IPS-15b (cell line): ENCODE data around the gene SEC61A1.

Experiments used
- H3K27me3 ChIP-seq: one replicate; pipeline ENCODE4 v1.6.1; 2013; ENCODE audit warnings: low read length; ENCODE audit not compliant: control insufficient read depth, insufficient read depth
- H3K36me3 ChIP-seq: one replicate; pipeline ENCODE4 v1.6.1; 2013; ENCODE audit warnings: low read length; ENCODE audit not compliant: control insufficient read depth, insufficient read depth
- H3K4me1 ChIP-seq: one replicate; pipeline ENCODE4 v1.6.1; 2013; ENCODE audit warnings: mild to moderate bottlenecking, low read length; ENCODE audit not compliant: control insufficient read depth, insufficient read depth
- H3K4me3 ChIP-seq: one replicate; pipeline ENCODE4 v1.5.1; 2013; ENCODE audit warnings: low read depth, low read length
- H3K9ac ChIP-seq: one replicate; pipeline ENCODE4 v1.6.1; 2013; ENCODE audit warnings: low read depth, mild to moderate bottlenecking, low read length
- H3K9me3 ChIP-seq: one replicate; pipeline ENCODE4 v1.6.1; 2013; ENCODE audit warnings: mild to moderate bottlenecking, low read length; ENCODE audit not compliant: control insufficient read depth, insufficient read depth

SEC61A1 gene

GRCh38 chr3:128081226-128081625 is 29.0 kb downstream of the SEC61A1 start:
- Histone ChIP-seq H3K36me3 (peaks cover 38% of the 10 kb centered on the region), H3K4me3 (no peak overlapping the region), H3K9ac (no peak overlapping the region), H3K9me3 (no peaks in the 10 kb centered on the region), H3K4me1 (no peaks in the 10 kb centered on the region), H3K27me3 (peaks cover 2% of the 10 kb centered on the region)

DNA sequence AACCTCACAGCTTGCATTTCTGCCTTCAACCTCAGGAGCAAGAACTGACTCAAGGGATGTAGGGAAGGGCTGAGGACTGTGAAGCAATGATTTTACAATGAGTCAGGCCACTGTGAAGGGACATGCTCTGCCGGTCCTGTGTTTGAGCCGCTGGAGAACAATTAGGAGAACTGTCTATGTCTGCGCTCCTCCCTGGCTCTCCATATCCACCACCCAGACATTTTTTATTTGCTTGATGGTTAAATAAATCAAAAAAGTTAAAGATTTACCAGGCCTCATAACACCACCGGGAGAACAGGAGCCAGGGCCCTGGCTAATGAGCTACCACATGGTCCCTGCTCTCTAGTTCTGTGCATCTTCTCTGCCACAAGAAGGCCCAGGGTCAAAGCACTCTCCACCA is 29.6 kb downstream of the SEC61A1 start:
- Histone ChIP-seq H3K9ac (no peak overlapping the region), H3K36me3 (peaks cover 40% of the 10 kb centered on the region), H3K4me1 (no peaks in the 10 kb centered on the region)

GRCh38 chr3:128082546-128082945 is 30.3 kb downstream of the SEC61A1 start:
- Histone ChIP-seq H3K4me1 (no peaks in the 10 kb centered on the region), H3K27me3 (no peaks in the 10 kb centered on the region), H3K9ac (no peak overlapping the region), H3K9me3 (no peaks in the 10 kb centered on the region), H3K36me3 (peaks cover 40% of the 10 kb centered on the region), H3K4me3 (no peak overlapping the region)

More for the DNA sequence above, 29.6 kb downstream of the SEC61A1 start:
- Histone ChIP-seq H3K9me3 (no peaks in the 10 kb centered on the region), H3K27me3 (peaks cover 2% of the 10 kb centered on the region), H3K4me3 (no peak overlapping the region)

DNA sequence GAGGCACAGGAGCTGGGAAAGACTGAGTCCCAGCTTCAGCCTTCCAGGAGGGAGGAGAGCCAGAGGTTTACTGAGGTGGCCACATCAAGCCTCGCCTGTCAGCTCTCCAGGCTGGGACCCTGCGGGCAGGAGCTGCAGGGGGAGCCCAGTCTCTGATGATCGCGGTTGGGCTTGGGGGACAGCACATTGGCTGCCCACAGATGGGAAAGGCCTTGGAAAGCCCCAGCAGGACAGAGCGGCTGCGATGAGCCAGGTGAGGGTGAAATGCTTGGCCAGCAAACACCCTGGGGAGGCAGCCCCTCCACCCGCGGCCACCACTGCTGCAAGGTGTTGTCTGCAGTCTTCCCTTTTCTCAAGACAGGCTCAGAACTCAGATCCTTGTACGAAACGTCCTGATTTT is 31.2 kb downstream of the SEC61A1 start:
- Histone ChIP-seq H3K36me3 (peaks cover 34% of the 10 kb centered on the region), H3K9ac (no peak overlapping the region), H3K27me3 (no peaks in the 10 kb centered on the region), H3K4me1 (no peaks in the 10 kb centered on the region), H3K4me3 (no peak overlapping the region), H3K9me3 (no peaks in the 10 kb centered on the region)

DNA sequence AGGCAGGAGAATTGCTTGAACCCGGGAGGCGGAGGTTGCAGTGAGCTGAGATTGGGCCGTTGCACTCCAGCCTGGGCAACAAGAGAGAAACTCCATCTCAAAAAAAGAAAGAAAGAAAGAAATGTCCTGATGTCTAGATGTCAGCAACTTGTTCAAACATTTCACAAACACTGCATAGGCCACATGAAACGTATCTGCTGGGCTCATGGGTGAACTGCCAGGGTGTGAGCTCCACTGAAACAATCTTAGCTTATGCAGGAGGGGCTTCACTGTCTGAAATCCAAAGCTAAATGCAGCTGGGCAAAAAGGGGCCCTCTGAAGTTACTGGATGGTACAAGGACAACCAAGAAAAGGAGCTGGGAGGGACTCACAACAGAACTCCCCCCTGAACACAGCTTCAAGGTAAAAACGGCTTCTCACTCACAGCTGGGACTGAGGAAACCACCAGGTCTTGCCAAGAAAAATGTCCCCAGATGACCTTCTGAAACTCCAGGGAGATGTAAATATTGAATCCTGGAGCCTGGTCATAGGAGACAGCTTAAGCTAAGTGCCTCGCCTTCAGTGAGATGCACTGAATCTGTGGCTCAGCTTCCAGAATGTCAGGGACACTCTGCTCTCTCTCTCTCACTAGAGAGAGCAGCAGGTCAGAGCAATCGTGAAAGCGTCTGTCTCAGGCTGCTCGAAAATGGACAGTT is 31.9 kb downstream of the SEC61A1 start:
- Histone ChIP-seq H3K4me1 (no peaks in the 10 kb centered on the region), H3K27me3 (no peaks in the 10 kb centered on the region), H3K4me3 (no peak overlapping the region), H3K36me3 (peaks cover 34% of the 10 kb centered on the region), H3K9me3 (no peaks in the 10 kb centered on the region), H3K9ac (no peak overlapping the region)

DNA sequence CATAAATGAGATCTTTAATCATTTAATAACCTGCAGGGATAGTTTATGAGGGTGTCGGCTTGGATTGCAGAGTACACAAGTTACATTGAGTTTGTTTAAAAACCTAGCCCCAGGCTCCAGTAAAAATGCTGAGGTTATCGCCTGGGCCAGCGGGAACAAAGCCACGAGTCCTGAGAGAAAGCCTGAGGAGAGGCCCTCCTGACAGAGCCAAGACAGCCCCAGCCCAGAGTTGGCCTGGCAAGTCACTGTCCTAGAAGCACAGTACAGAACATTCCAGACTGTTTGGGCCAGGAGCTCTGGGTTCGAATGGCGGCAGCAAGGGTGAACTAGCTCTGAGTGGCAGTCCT is 32.4 kb downstream of the SEC61A1 start:
- Histone ChIP-seq H3K27me3 (no peaks in the 10 kb centered on the region), H3K36me3 (peaks cover 34% of the 10 kb centered on the region), H3K4me1 (no peaks in the 10 kb centered on the region), H3K4me3 (no peak overlapping the region), H3K9ac (no peak overlapping the region), H3K9me3 (no peaks in the 10 kb centered on the region)

- no peaks in the 10 kb centered on the region for H3K9me3 ChIP-seq
- peaks cover 24% of the 10 kb centered on the region for H3K36me3 ChIP-seq
- no peaks in the 10 kb centered on the region for H3K27me3 ChIP-seq
- H3K4me1 ChIP-seq: no peaks in the 10 kb centered on the region
- no peak overlapping the region for H3K9ac ChIP-seq
- H3K4me3 ChIP-seq: no peak overlapping the region
These were observed 36.9 kb downstream of the SEC61A1 start for GRCh38 chr3:128089135-128089534.

DNA sequence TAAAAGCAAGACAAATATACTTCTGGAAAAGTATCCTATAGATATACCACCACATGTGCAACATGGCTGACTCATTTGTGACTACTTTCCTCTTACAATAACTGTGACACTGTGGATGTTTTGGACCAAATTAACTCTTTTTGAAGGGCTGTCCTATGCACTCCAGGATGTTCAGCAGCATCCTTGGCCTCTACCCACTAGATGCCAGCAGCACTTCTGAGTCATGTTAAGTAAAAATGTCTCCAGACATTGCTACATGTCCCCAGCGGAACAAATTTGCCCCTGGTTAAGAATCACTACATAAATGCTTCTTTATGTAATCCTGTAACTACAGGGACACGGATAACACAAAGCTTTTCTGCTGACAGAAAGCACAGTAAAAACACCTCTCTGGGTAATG is 39.3 kb downstream of the SEC61A1 start:
- peaks cover 12% of the 10 kb centered on the region for H3K4me1 ChIP-seq
- H3K9ac ChIP-seq: no peak overlapping the region
- no peak overlapping the region for H3K4me3 ChIP-seq
- peaks cover 23% of the 10 kb centered on the region for H3K36me3 ChIP-seq
- H3K27me3 ChIP-seq: no peaks in the 10 kb centered on the region
- H3K9me3 ChIP-seq: no peaks in the 10 kb centered on the region

- Histone ChIP-seq H3K9me3 (no peaks in the 10 kb centered on the region), H3K27me3 (no peaks in the 10 kb centered on the region), H3K4me3 (no peak overlapping the region), H3K9ac (no peak overlapping the region), H3K4me1 (peaks cover 30% of the 10 kb centered on the region), H3K36me3 (peaks cover 34% of the 10 kb centered on the region)
These were observed 42.3 kb downstream of the SEC61A1 start for GRCh38 chr3:128094295-128095151.

GRCh38 chr3:128095222-128095703 is 43.0 kb downstream of the SEC61A1 start:
- Histone ChIP-seq H3K36me3 (peaks cover 35% of the 10 kb centered on the region), H3K4me3 (no peak overlapping the region), H3K27me3 (no peaks in the 10 kb centered on the region), H3K4me1 (peaks cover 32% of the 10 kb centered on the region), H3K9me3 (no peaks in the 10 kb centered on the region), H3K9ac (no peak overlapping the region)

GRCh38 chr3:128098234-128098633 is 46.0 kb downstream of the SEC61A1 start:
- Histone ChIP-seq H3K9me3 (no peaks in the 10 kb centered on the region), H3K36me3 (peaks cover 37% of the 10 kb centered on the region), H3K9ac (peak overlapping the region; percentile 60), H3K4me1 (peaks cover 32% of the 10 kb centered on the region), H3K27me3 (no peaks in the 10 kb centered on the region), H3K4me3 (no peak overlapping the region)

GRCh38 chr3:128100161-128100560 is 47.9 kb downstream of the SEC61A1 start:
- Histone ChIP-seq H3K4me3 (no peak overlapping the region), H3K4me1 (peaks cover 28% of the 10 kb centered on the region), H3K36me3 (peaks cover 38% of the 10 kb centered on the region)

More at GRCh38 chr3:128100161-128100560, 47.9 kb downstream of the SEC61A1 start:
- H3K9ac ChIP-seq: no peak overlapping the region
- H3K27me3 ChIP-seq: no peaks in the 10 kb centered on the region
- H3K9me3 ChIP-seq: no peaks in the 10 kb centered on the region
